Measurements from ENCODE around the gene NKX3-2. TPM values are rescaled to one million over a fixed set of nuclear protein-coding genes. Genes with fewer than 3 reads are reported as not detected.

NKX3-2 gene
- total and polyA plus RNA-seq, 10 of the 15 experiments (the other 5 are each of a cell fraction or from before 2014, with no cell fraction given), result not detected

GRCh38 chr4:13592220-13592619 lies 47.9 kb upstream of the NKX3-2 start:
- Histone ChIP-seq H3K9ac (ENCODE audit: control insufficient read depth, insufficient read depth, low read length) (no peak overlapping the region), H3K79me2 (ENCODE audit: control insufficient read depth, insufficient read depth, low read length) (no peaks in the 10 kb centered on the region), H3K9me3 (replicated peaks; ENCODE audit: control insufficient read depth, insufficient read depth, low read length) (no peaks in the 10 kb centered on the region), H3K4me2 (ENCODE audit: control insufficient read depth, insufficient read depth) (no peak overlapping the region), H4K20me1 (ENCODE audit: control insufficient read depth, insufficient read depth) (no peaks in the 10 kb centered on the region), H3K27ac (ENCODE audit: control insufficient read depth, insufficient read depth) (no peak overlapping the region), H3K4me1 (ENCODE audit: control insufficient read depth, insufficient read depth, low read length) (no peaks in the 10 kb centered on the region), H3K4me3 (no peak overlapping the region), H2AFZ (ENCODE audit: control insufficient read depth, low read depth, low read length) (no peak overlapping the region), H3K36me3 (ENCODE audit: control insufficient read depth in 2 of 2, insufficient read depth in 2 of 2, low read length in 1 of 2) (peaks cover 2 to 35% of the 10 kb centered on the region in 2 experiments), H3K27me3 (replicated peaks in 1 of 2; ENCODE audit: control insufficient read depth in 2 of 2, insufficient read depth in 2 of 2, low read length in 1 of 2) (no peaks in the 10 kb centered on the region)
- BruUV-seq (replicated peaks), result no TSS peak
- SMC1A ChIA-PET (ENCODE audit: uncharacterized antibody, unreplicated experiment), result interaction anchor here (0.6 to 1.5 kb wide), 2 partner anchors 16 to 60 kb away, joined by 3 to 4 read pairs; no protein-coding TSS in a partner anchor
- FAIRE-seq (no peak), DNase-seq (ENCODE audit: low read depth, low spot score) (no peak), ATAC-seq (no peak)
- intact Hi-C loops (cut with micrococcal nuclease; ENCODE audit: unreplicated experiment) (no loop called here), in situ Hi-C loops (cut with MboI) (no loop called here)
- 98% methylated on average over 4 of the region's 4 CpGs for WGBS (ENCODE audit: insufficient coverage, insufficient replicate concordance, low lambda C conversion rate, missing lambda C conversion rate)
- RAD21 ChIA-PET (ENCODE audit: unreplicated experiment), result no interaction called here
- CTCF ChIA-PET, result interaction anchor here (0.9 to 1.3 kb wide), 3 partner anchors 8 to 30 kb away, joined by 3 read pairs; no protein-coding TSS in a partner anchor
- POLR2A ChIA-PET, result no interaction called here
- TF ChIP-seq ZBED1 (IDR thresholded peaks at IDR 0.05; ENCODE audit: borderline replicate concordance) (no peak), GABPA (IDR thresholded peaks at IDR 0.05; ENCODE audit: low read depth) (no peak), RUNX3 (IDR thresholded peaks at IDR 0.05; ENCODE audit: low read length) (no peak), YBX1 (IDR thresholded peaks at IDR 0.05) (no peak), PAX5 (IDR thresholded peaks at IDR 0.05; ENCODE audit: borderline replicate concordance, low read depth, low read length) (no peak), EGR1 (IDR thresholded peaks at IDR 0.05; ENCODE audit: borderline replicate concordance in 1 of 2, low read depth in 2 of 2, low read length in 2 of 2) (no peak), TCF7 (IDR thresholded peaks at IDR 0.05; ENCODE audit: borderline replicate concordance) (no peak), SMARCA5 (IDR thresholded peaks at IDR 0.05) (no peak), NR2C1 (IDR thresholded peaks at IDR 0.05) (no peak), USF1 (IDR thresholded peaks at IDR 0.05; ENCODE audit: borderline replicate concordance, extremely low read length, insufficient read depth, low read depth, low read length) (no peak), ETV6 (conservative IDR thresholded peaks at IDR 0.05 in 1 of 2, IDR thresholded peaks at IDR 0.05 in 1 of 2; ENCODE audit: borderline replicate concordance in 1 of 2, low read depth in 1 of 2) (no peak), TCF12 (IDR thresholded peaks at IDR 0.05; ENCODE audit: low read depth, low read length) (no peak), ZBTB11 (CRISPR knock-in tag; IDR thresholded peaks at IDR 0.05) (no peak), ZNF592 (IDR thresholded peaks at IDR 0.05) (no peak), RFX5 (IDR thresholded peaks at IDR 0.05; ENCODE audit: low read depth, low read length) (no peak)
